NCI-H1048 (cell line): ENCODE measurements around the gene ATG4B.
A peak's percentile ranks its signal among the peaks of the same experiment; 100 is the strongest.

Experiments used
- DNase-seq: peaks from one replicate; lab custom pipeline; 2025; lab: John Stamatoyannopoulos, UW

ATG4B gene

DNA sequence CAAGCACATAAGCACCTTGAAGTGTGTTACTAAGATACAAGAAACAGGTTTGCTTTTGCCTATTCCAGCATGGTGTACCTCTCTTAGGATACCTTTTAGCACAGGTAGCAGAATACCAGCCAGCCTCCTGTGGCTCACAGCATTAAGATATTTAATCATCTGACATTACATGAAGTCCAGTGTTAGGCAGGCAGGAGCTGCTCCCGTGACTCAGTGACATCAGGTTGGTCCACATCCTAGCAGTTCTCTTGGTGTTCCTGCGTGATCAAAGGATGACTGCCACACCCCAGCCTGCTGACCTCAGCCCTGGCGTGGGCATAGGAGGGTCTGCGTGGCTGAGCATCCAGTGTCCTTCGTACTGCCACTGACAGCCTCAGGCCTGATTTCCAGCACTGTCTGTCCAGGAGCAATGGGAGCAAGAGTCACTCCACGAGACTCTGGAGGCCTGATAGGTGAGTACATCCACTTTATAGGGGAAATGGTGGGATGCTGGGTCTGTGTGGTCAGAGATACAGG is 52.8 kb downstream of the ATG4B start:
- DNase-seq: no peak

DNA sequence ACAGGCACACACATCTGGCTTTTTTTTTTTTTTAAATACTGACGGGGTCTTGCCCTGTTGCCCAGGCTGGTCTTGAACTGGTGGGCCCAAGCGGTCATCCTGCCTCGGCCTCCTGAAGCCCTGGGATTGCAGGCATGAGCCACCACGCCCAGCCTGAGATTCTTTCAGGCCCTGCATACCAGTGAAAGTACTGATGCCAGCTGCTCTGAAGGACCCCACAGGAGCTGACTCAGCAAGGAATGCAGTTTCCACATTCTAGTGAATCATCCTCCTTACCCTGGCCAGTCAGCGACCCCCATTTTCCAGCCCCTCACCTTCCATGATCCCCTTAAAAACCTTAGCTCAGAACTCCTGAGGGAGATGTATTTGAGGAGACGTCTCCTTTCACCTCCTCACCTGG is 55.0 kb downstream of the ATG4B start:
- DNase-seq: no peak

DNA sequence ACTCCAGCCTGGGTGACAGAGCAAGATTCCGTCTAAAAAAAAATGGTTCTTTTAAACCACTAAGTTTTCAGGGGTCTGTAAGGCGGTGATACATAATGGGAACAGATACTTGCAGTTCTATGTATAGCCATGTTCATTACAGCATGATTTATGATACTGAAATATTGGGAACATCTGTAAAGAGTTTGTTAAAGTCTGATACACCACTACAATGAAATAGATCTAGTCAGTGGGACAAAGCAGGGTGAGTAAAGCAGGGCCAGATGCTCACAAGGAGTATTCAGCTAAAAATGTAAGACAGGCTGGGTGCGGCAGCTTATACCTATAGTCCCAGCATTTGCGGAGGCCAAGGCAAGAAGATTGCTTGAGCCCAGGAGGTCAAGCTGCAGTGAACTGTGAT is 58.2 kb downstream of the ATG4B start:
- no peak for DNase-seq

DNA sequence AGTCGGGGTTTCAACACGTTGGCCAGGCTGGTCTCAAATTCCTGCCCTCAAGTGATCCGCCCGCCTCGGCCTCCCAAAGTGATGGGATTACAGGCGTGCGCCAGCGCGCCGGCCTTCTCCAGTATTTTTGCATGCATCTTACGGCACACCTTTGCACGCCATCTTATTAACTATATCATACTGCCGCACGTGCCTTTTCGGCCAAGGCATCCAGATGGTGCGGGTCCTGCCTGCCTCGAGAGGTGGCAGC is 63.6 kb downstream of the ATG4B start:
- DNase-seq: peak; percentile 74

DNA sequence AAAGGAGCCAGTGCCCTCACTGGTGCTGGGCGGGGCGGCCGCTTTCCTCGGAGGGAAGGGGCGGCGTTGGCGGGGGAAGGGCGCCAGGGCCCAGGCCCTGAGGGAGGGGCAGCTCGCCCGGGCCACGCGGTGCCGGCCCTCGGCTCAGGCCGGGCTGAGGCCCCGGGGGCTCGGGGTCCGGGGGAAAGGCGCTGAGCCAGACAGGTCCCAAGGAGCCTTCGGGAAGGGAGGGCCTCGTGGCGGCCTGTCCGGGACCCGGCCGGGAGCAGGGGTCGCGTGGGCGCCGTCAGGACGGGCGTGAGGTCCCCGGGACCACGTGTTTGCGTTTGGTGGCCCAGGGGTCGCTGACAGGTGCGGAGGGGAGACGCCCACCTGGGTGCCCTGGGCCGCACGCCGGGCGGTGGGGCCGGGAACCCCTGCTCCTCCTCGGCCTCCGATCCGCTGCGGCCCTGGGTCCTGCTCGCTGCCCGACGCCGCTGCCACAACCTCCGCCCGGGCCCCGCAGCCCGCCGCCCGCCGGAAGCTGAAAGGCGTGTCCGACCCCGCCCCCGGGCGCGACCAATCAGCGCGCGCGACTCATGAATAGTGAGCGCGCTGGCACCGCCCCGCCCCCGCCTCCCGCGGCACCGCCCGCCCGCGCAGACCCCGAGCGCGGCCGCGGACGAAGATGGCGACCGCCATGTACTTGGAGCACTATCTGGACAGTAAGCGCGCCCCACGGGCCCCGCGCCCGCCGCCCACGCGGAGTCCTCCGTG is 64.1 kb downstream of the ATG4B start, which contains the start of gene ING5:
ING5 (plus strand) TSS at position 641 of the 756 bp plus-strand sequence; CDS start at position 668, 27 bp downstream.
- DNase-seq: peak; percentile 79

DNA sequence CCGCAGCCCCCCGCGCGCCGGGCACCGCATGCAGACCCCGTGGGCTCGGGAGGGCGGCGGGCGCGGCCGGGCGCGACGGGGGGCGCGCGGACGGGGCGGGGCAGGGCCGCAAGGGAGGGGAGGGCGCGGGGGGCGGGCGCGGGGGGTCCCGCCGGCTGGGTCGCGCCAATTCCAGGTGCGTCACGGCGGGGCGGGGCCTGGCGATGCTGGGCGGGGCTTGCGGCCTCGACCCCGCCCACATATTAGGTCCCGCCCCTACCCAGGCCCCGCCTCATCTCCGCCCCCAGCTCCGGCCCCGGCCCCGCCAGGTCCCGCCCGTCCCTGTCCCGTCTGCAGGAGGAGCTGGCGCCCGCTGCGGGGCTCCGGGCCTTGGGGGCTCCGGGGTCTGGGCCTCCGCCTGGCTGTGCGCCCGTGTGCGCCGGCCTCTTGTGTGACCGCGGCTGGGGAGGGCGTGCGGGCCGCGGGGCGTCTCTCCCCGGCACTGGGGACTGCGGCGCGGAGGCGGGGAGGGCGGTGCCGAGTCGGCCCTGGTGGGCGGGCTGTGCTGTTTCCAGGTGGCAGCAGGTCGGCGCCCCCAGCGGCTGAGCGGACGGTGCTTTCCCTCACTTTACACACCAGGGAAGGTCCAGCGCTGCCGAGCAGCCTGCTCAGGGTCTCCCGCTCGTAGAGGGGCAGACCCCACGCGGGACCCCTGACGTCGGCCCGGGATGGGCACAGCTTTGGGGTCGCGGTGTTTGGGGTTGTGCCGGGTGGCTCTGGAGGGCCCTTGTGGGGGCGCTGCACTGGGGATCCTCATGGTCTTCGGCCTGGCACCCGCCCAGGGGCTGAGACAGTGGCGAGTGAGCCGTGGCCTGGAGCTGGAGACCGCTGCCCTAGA is 64.9 kb downstream of the ATG4B start:
- DNase-seq: peak; percentile 54

DNA sequence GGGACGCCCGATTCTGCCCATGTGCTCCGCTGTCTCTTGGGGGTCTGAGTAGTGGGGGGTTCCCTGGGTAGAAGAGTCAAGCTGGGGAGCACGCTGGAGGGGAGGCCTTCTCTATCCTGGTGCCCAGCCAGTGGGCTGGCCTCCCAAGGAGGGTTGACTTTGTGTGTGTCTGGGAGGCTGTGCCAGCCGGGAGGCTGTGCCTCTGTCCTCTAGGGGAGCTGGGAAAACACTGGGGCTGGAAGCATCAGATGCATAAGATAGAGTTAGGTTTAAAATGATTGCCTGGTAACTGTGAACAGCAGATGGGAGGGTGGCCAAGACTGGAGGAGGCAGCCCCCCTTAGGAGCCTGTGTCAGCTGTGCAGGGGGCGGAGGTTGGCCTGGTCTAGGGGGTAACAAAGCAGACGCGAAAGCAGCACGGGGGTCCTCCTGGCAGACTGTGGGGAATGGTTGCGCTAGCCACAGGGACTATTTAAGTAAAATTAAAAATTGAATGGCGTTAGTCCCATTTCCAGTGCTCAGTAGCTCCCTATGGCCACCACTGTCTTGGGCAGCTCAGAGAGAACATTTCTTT is 65.6 kb downstream of the ATG4B start:
- DNase-seq: no peak

DNA sequence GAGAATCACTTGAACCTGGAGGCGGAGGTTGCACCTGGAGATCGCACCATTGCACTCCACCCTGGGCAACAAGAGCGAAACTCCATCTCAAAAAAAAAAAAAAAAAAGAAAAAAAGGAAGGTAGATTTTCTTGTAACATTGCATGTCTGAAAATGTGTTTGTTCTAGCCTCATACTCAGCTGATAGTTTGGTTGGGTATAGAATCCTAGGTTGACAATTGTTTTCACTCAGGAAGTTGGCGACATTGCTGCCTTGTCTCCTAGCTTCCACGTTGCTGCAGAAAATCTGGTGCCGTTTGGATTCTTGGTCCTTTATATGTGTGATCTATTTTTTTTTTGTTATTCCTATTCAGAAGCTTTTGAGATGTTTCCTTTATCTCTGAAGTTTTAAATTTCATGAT is 69.0 kb downstream of the ATG4B start:
- no peak for DNase-seq

DNA sequence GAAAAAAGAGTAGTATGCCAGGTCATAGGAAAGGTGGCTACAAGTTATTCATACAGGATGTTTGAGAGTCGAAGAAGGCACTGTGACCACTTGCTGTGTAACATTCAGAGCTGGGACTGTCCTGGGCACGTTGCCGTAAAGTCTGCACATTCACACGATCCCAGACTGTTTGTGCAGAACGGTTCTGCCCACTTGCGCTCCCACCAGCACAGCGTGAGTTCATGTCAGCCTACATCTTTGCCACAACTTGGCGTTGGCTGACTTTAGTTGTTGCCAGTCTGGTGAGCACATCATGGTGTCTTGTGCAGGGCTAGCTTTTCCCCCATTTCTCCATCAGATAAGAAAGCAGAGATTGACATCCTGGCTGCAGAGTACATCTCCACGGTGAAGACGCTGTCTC is 71.4 kb downstream of the ATG4B start:
- DNase-seq: no peak

DNA sequence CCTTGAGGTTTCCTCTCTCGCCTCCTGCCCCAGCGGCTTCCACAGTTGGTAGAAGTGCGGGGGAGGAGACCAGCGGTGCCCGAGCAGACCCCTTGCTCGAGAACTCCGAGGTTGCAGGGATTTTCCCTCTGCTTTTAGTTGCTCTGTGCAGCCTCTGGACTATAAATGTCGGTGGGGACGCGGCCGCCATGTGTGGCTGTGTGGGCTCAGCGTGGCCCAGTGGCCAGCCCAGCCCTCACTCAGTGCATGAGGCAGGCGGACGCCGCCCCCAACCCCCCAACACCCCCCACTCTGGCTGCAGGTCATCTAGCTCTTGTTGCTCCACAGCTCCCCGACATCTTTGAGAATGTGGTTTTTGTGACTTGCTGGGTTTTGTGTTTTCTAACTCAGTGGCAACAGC is 81.6 kb downstream of the ATG4B start:
- DNase-seq: no peak

DNA sequence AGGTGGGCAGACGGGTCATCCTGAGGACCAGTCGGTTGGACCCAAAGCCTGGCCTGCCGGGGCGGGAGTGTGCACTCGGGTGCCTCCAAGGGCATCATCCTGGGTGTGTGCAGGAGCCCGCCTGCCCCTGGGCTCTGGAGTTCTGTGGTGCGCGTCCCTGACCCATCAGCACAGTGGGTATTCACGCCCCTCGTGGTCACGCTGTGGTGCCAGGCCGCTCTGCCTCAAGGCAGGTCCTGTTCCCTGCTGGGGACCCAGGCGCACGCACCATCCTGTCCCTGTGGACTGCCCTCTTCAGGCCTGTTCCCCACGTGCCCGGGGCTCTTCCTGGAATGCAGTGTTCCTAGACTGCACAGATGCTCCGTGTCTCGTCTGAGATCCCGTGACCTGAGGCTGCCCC is 82.6 kb downstream of the ATG4B start:
- DNase-seq: no peak

DNA sequence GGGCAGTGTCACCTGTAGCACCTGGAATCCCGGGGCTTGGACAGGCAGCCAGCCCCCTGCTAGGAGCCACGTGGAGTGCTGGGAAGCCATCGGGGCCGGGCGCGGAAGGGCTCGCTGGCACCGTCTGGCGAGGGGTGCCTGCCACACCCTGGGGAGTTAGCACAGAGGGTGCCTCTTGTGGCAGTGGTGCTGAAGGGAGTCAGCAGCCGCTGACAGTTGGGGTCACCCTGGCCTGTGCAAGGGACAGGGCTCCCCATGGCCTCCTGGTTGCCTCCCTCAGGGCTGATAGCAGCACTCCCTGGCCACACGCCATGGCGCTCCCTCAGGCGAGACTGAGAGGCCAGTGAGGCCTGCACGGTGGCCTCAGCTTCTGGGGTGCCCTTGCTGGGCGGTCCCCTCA is 83.1 kb downstream of the ATG4B start:
- DNase-seq: no peak

DNA sequence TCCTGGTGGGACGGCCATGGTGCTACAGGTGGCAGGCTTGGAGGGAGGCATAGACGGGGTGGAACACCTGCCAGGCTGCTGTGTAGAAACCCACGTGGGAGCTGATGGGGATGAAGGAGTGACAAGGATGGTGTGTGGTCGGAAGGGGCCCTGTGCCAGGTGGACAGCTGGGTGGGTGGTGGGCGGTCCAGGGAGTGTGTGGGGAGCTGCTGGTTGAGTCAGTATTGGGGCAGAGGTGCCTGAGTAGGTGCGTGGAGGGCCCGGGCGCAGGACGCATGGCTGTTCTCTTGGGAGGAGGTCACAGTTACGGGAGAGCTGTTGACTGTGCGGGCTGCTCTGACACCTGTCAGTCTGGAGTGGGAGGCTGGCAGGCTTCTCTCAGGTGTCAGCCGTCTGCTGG is 84.4 kb downstream of the ATG4B start:
- no peak for DNase-seq

DNA sequence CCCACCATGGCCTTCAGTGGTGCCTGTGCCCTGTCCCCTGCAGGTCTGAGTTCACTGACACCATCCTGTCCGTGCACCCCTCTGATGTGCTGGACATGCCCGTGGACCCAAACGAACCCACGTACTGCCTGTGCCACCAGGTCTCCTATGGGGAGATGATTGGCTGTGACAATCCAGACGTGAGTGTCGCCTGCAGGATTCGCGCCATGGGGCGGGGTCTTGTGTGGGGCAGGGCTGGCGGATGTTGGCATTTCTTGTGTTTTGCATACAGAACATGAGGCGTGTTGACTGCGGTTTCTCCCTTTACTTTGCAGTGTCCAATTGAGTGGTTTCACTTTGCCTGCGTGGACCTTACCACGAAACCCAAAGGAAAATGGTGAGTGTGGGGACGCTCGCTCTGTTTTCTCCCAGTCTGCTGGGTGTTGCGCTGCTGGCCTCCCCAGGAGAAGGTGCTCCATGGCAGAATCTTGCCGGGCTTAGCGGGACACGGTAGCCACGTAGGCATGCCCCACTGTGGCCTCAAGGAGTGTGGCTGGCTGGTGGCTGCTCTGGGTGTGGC is 85.5 kb downstream of the ATG4B start:
- no peak for DNase-seq
